ENCODE measurements around the gene RABL6.

GRCh38 chr9:136826188-136826541 lies 18.4 kb downstream of the RABL6 start:
- TF ChIP-seq CTCF (conservative IDR thresholded peaks at IDR 0.05) (no peak), ZFX (IDR thresholded peaks at IDR 0.05) (no peak)

Measured in C4-2B (cell line).